CD4-positive, alpha-beta memory T cell (primary cell): ENCODE results near the gene PSD2. TPM values are rescaled to one million over a fixed set of nuclear protein-coding genes. Genes with fewer than 3 reads are reported as not detected.

Source experiments
- CTCF ChIA-PET: fragments of 350-600 bp; sonication (Branson Sonifier 250); formaldehyde crosslinking; loops from one replicate; lab custom pipeline; 2021; ENCODE audit warnings: inconsistent platforms; ENCODE audit not compliant: partially characterized antibody; lab: Charles Lee
- POLR2A ChIA-PET: fragments of 350-600 bp; sonication (Branson Sonifier 250); formaldehyde crosslinking; loops from one replicate; lab custom pipeline; 2021; ENCODE audit not compliant: partially characterized antibody; lab: Charles Lee
- DNase-seq, 5 donors: peaks; one replicate each; pipeline versions ENCODE4 v3.0.0 to v3.0.0-alpha.2; 2020 to 2022; ENCODE audit warnings: mixed read lengths in 1 of 5
- H3K27ac ChIP-seq: one replicate; pipeline ENCODE4 v1.7.0; 2013; ENCODE audit warnings: low read depth, low read length
- H3K27me3 ChIP-seq: 2 replicates; pipeline ENCODE4 v1.7.0; 2013; ENCODE audit warnings: mild to moderate bottlenecking, low read length, moderate library complexity; ENCODE audit not compliant: insufficient read depth
- H3K36me3 ChIP-seq: 2 replicates; pipeline ENCODE4 v1.7.0; 2013; ENCODE audit warnings: mild to moderate bottlenecking, low read length, moderate library complexity; ENCODE audit not compliant: insufficient read depth
- H3K4me1 ChIP-seq: 2 replicates; pipeline ENCODE4 v1.7.0; 2013; ENCODE audit warnings: mild to moderate bottlenecking, low read length, moderate library complexity; ENCODE audit not compliant: insufficient read depth
- H3K4me3 ChIP-seq, 2 donors: one replicate each; pipeline ENCODE4 v1.7.0; 2013; ENCODE audit warnings: low read length in 2 of 2, mild to moderate bottlenecking in 1 of 2
- H3K9me3 ChIP-seq, 2 donors: one replicate each; pipeline ENCODE4 v1.7.0; 2013; ENCODE audit warnings: low read length in 2 of 2, control low read depth in 1 of 2; ENCODE audit not compliant: control insufficient read depth in 1 of 2
- H3K27ac Mint-ChIP-seq, 7 donors: one replicate each; pipeline ENCODE4 v1.8.0; 2020 to 2021; ENCODE audit warnings: mixed read lengths in 7 of 7, mild to moderate bottlenecking in 6 of 7, inconsistent platforms in 3 of 7, moderate library complexity in 3 of 7
- H3K27me3 Mint-ChIP-seq, 2 donors: one replicate each; pipeline ENCODE4 v1.8.0; 2020 to 2021; ENCODE audit warnings: mixed read lengths in 2 of 2
- H3K36me3 Mint-ChIP-seq, 2 donors: one replicate each; pipeline ENCODE4 v1.8.0; 2020 to 2021; ENCODE audit warnings: mixed read lengths in 2 of 2, inconsistent platforms in 1 of 2, mild to moderate bottlenecking in 1 of 2
- H3K4me1 Mint-ChIP-seq, 4 donors: one replicate each; pipeline ENCODE4 v1.8.0; 2020 to 2021; ENCODE audit warnings: mixed read lengths in 4 of 4, mild to moderate bottlenecking in 1 of 4
- H3K4me3 Mint-ChIP-seq, 8 donors: one replicate each; pipeline ENCODE4 v1.8.0; 2020 to 2021; ENCODE audit warnings: mixed read lengths in 8 of 8, mild to moderate bottlenecking in 7 of 8, moderate library complexity in 6 of 8, inconsistent platforms in 3 of 8
- H3K9me3 Mint-ChIP-seq, 8 donors: one replicate each; pipeline ENCODE4 v1.8.0; 2020 to 2021; ENCODE audit warnings: mixed read lengths in 8 of 8, mild to moderate bottlenecking in 5 of 8, inconsistent platforms in 3 of 8, moderate library complexity in 1 of 8
- intact Hi-C: fragments of 100-400 bp; cut with micrococcal nuclease; formaldehyde crosslinking; loops from one replicate; pipeline ENCODE4 v1.15.1; 2023
- polyA plus RNA-seq, 2 donors: library from polyadenylated mRNA; unstranded; fragments of 300-500 nt; fragmentation: Illumina TruSeq; gene quantifications; one replicate each; pipeline ENCODE4 v1.2.3, GENCODE V29; 2021
- total RNA-seq, 2 experiments: library from RNA; stranded (reverse); gene quantifications; one replicate each; pipeline ENCODE4 v1.2.3, GENCODE V29; 2021

The PSD2 gene
- total and polyA plus RNA-seq, 4 experiments from 2014 or later, result not detected

GRCh38 chr5:139884734-139885133, 89.1 kb downstream of the PSD2 start:
- no peaks in the 10 kb centered on the region for H3K36me3 ChIP-seq

GRCh38 chr5:139885172-139885856, 89.7 kb downstream of the PSD2 start:
- Mint-ChIP-seq H3K27ac (no peak overlapping the region), H3K9me3 (no peaks in the 10 kb centered on the region), H3K27me3 (peaks cover 2 to 18% of the 10 kb centered on the region in 2 donors), H3K4me3 (no peak overlapping the region), H3K36me3 (no peaks in the 10 kb centered on the region), H3K4me1 (peaks cover 0 to 1% (median 0%) of the 10 kb centered on the region in 4 donors)
- Histone ChIP-seq H3K36me3 (no peaks in the 10 kb centered on the region), H3K27me3 (no peaks in the 10 kb centered on the region), H3K27ac (no peak overlapping the region), H3K9me3 (no peaks in the 10 kb centered on the region), H3K4me3 (no peak overlapping the region), H3K4me1 (no peaks in the 10 kb centered on the region)
- no peak for DNase-seq
- intact Hi-C loops, result no loop called here
- POLR2A ChIA-PET, result no interaction called here
- CTCF ChIA-PET, result no interaction called here

More at GRCh38 chr5:139884734-139885133, 89.1 kb downstream of the PSD2 start:
- no peak overlapping the region for H3K27ac ChIP-seq
- H3K27ac Mint-ChIP-seq, result no peak overlapping the region
- no peaks in the 10 kb centered on the region for H3K9me3 ChIP-seq
- no peaks in the 10 kb centered on the region for H3K36me3 Mint-ChIP-seq
- H3K27me3 Mint-ChIP-seq, result peaks cover 3 to 18% of the 10 kb centered on the region in 2 donors
- no peaks in the 10 kb centered on the region for H3K9me3 Mint-ChIP-seq
- H3K27me3 ChIP-seq, result no peaks in the 10 kb centered on the region
- ChIA-PET CTCF (no interaction called here), POLR2A (no interaction called here)
- H3K4me3 Mint-ChIP-seq, result no peak overlapping the region
- no peaks in the 10 kb centered on the region for H3K4me1 ChIP-seq
- intact Hi-C loops, result no loop called here
- H3K4me1 Mint-ChIP-seq, result peaks cover 0 to 1% (median 0%) of the 10 kb centered on the region in 4 donors
- no peak for DNase-seq
- no peak overlapping the region for H3K4me3 ChIP-seq

GRCh38 chr5:139885857-139886208, 90.2 kb downstream of the PSD2 start:
- intact Hi-C loops, result no loop called here
- no peaks in the 10 kb centered on the region for H3K27me3 ChIP-seq
- H3K36me3 ChIP-seq, result no peaks in the 10 kb centered on the region
- Mint-ChIP-seq H3K4me3 (no peak overlapping the region), H3K27ac (no peak overlapping the region), H3K36me3 (no peaks in the 10 kb centered on the region), H3K27me3 (peaks cover 2 to 18% of the 10 kb centered on the region in 2 donors), H3K9me3 (no peaks in the 10 kb centered on the region), H3K4me1 (peaks cover 0 to 1% (median 0%) of the 10 kb centered on the region in 4 donors)
- no peak for DNase-seq
- H3K9me3 ChIP-seq, result no peaks in the 10 kb centered on the region
- H3K4me3 ChIP-seq, result no peak overlapping the region
- ChIA-PET CTCF (no interaction called here), POLR2A (no interaction called here)
- H3K4me1 ChIP-seq, result no peaks in the 10 kb centered on the region
- no peak overlapping the region for H3K27ac ChIP-seq

- POLR2A ChIA-PET, result no interaction called here
- Mint-ChIP-seq H3K27me3 (peaks cover 2 to 18% of the 10 kb centered on the region in 2 donors), H3K36me3 (no peaks in the 10 kb centered on the region)
Measured at GRCh38 chr5:139886213-139886612, 90.6 kb downstream of the PSD2 start.

GRCh38 chr5:139888370-139888769, 92.8 kb downstream of the PSD2 start:
- no peak for DNase-seq
- Mint-ChIP-seq H3K27me3 (peaks cover 7 to 27% of the 10 kb centered on the region in 2 donors), H3K27ac (no peak overlapping the region), H3K36me3 (no peaks in the 10 kb centered on the region), H3K4me3 (no peak overlapping the region), H3K4me1 (peaks cover 0 to 1% (median 0%) of the 10 kb centered on the region in 4 donors), H3K9me3 (no peaks in the 10 kb centered on the region)
- Histone ChIP-seq H3K27me3 (no peaks in the 10 kb centered on the region), H3K36me3 (no peaks in the 10 kb centered on the region), H3K27ac (no peak overlapping the region), H3K4me3 (no peak overlapping the region), H3K4me1 (no peaks in the 10 kb centered on the region), H3K9me3 (no peaks in the 10 kb centered on the region)
- POLR2A ChIA-PET, result no interaction called here
- intact Hi-C loops, result no loop called here
- CTCF ChIA-PET, result no interaction called here

More at GRCh38 chr5:139886213-139886612, 90.6 kb downstream of the PSD2 start:
- H3K4me3 ChIP-seq, result no peak overlapping the region
- no peak for DNase-seq
- H3K9me3 Mint-ChIP-seq, result no peaks in the 10 kb centered on the region
- intact Hi-C loops, result no loop called here
- no peaks in the 10 kb centered on the region for H3K36me3 ChIP-seq
- no peak overlapping the region for H3K27ac ChIP-seq
- no peaks in the 10 kb centered on the region for H3K27me3 ChIP-seq
- no peaks in the 10 kb centered on the region for H3K9me3 ChIP-seq
- H3K4me1 ChIP-seq, result no peaks in the 10 kb centered on the region
- CTCF ChIA-PET, result no interaction called here
- H3K4me1 Mint-ChIP-seq, result peaks cover 0 to 1% (median 0%) of the 10 kb centered on the region in 4 donors
- no peak overlapping the region for H3K27ac Mint-ChIP-seq
- H3K4me3 Mint-ChIP-seq, result no peak overlapping the region

GRCh38 chr5:139889410-139889809, 93.8 kb downstream of the PSD2 start:
- peaks cover 7 to 24% of the 10 kb centered on the region in 2 donors for H3K27me3 Mint-ChIP-seq
- ChIA-PET POLR2A (no interaction called here), CTCF (no interaction called here)
- Histone ChIP-seq H3K36me3 (no peaks in the 10 kb centered on the region), H3K27ac (no peak overlapping the region), H3K4me3 (no peak overlapping the region), H3K4me1 (no peaks in the 10 kb centered on the region), H3K27me3 (no peaks in the 10 kb centered on the region), H3K9me3 (no peaks in the 10 kb centered on the region)
- no peak overlapping the region for H3K27ac Mint-ChIP-seq
- no peak for DNase-seq
- H3K4me1 Mint-ChIP-seq, result peaks cover 0 to 1% (median 0%) of the 10 kb centered on the region in 4 donors
- no peaks in the 10 kb centered on the region for H3K36me3 Mint-ChIP-seq
- H3K4me3 Mint-ChIP-seq, result no peak overlapping the region
- intact Hi-C loops, result no loop called here
- no peaks in the 10 kb centered on the region for H3K9me3 Mint-ChIP-seq

GRCh38 chr5:139893873-139894272, 98.3 kb downstream of the PSD2 start:
- no peaks in the 10 kb centered on the region for H3K27me3 ChIP-seq
- Mint-ChIP-seq H3K9me3 (no peaks in the 10 kb centered on the region), H3K4me1 (no peaks in the 10 kb centered on the region), H3K27ac (no peak overlapping the region), H3K36me3 (no peaks in the 10 kb centered on the region), H3K4me3 (no peak overlapping the region), H3K27me3 (peaks cover 16 to 24% of the 10 kb centered on the region in 2 donors)
- H3K9me3 ChIP-seq, result no peaks in the 10 kb centered on the region
- no peak overlapping the region for H3K4me3 ChIP-seq
- H3K36me3 ChIP-seq, result no peaks in the 10 kb centered on the region
- H3K27ac ChIP-seq, result no peak overlapping the region
- no peak for DNase-seq
- no peaks in the 10 kb centered on the region for H3K4me1 ChIP-seq
- intact Hi-C loops, result no loop called here
- ChIA-PET CTCF (no interaction called here), POLR2A (no interaction called here)
